Sigmoid colon (tissue), 4 donors: ENCODE data around the gene MAP4.

Experiments used
- EP300 ChIP-seq, 4 donors: sonication (generic); formaldehyde crosslinking; IDR thresholded peaks; one replicate each; pipeline ENCODE4 v1.6.1; 2017; ENCODE audit warnings: antibody characterized with exemption in 4 of 4
- POLR2A ChIP-seq, 2 donors: fragments of 450-650 bp; IDR thresholded peaks; one replicate each; pipeline ENCODE4 v1.6.1; 2016; ENCODE audit warnings: antibody characterized with exemption in 2 of 2, mild to moderate bottlenecking in 2 of 2, moderate library complexity in 2 of 2
- TF ChIP-seq, protein P1 (sequence below), 4 experiments: fragments of 450-650 bp in 3 of 4; fragments of 200-600 bp in 1 of 4; IDR thresholded peaks; one replicate each; pipeline ENCODE4 v1.5.1; 2016 to 2019; ENCODE audit warnings: antibody characterized with exemption in 4 of 4, mild to moderate bottlenecking in 3 of 4, moderate library complexity in 2 of 4

DNA sequence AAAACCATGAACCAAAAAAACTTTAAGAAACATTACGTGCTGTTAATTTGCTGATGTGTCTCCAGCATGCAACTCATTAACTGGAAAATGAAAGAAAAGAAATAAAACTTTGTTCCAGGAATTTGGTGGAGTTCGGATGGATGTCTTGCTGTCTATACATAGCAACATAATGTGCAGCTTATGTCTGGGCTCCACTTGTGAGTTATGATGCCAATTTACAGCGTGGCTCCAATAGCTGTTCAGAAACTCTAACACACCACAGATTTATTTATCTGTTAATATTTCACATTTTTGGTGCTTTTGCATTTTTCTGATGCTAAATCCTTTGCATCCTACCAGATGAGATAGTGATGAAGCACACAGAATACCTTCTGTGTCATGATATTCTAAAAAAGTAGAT, 45.1 kb downstream of the MAP4 start:
- TF ChIP-seq, protein P1, sequence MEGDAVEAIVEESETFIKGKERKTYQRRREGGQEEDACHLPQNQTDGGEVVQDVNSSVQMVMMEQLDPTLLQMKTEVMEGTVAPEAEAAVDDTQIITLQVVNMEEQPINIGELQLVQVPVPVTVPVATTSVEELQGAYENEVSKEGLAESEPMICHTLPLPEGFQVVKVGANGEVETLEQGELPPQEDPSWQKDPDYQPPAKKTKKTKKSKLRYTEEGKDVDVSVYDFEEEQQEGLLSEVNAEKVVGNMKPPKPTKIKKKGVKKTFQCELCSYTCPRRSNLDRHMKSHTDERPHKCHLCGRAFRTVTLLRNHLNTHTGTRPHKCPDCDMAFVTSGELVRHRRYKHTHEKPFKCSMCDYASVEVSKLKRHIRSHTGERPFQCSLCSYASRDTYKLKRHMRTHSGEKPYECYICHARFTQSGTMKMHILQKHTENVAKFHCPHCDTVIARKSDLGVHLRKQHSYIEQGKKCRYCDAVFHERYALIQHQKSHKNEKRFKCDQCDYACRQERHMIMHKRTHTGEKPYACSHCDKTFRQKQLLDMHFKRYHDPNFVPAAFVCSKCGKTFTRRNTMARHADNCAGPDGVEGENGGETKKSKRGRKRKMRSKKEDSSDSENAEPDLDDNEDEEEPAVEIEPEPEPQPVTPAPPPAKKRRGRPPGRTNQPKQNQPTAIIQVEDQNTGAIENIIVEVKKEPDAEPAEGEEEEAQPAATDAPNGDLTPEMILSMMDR (IDR thresholded peaks at IDR 0.05): no peak
- TF ChIP-seq POLR2A (IDR thresholded peaks at IDR 0.05) (no peak), EP300 (IDR thresholded peaks at IDR 0.05) (no peak)
